GM12873 (cell line): ENCODE results near the gene SEL1L.

ENCODE experiments used
- TF ChIP-seq, protein P1 (sequence below): IDR thresholded peaks from 2 replicates; pipeline ENCODE4 v1.5.1; 2012; ENCODE audit warnings: low read depth, mild to moderate bottlenecking, moderate library complexity, low read length, control low read depth; ENCODE audit not compliant: insufficient read depth; ENCODE audit errors: missing control alignments

The SEL1L gene

DNA sequence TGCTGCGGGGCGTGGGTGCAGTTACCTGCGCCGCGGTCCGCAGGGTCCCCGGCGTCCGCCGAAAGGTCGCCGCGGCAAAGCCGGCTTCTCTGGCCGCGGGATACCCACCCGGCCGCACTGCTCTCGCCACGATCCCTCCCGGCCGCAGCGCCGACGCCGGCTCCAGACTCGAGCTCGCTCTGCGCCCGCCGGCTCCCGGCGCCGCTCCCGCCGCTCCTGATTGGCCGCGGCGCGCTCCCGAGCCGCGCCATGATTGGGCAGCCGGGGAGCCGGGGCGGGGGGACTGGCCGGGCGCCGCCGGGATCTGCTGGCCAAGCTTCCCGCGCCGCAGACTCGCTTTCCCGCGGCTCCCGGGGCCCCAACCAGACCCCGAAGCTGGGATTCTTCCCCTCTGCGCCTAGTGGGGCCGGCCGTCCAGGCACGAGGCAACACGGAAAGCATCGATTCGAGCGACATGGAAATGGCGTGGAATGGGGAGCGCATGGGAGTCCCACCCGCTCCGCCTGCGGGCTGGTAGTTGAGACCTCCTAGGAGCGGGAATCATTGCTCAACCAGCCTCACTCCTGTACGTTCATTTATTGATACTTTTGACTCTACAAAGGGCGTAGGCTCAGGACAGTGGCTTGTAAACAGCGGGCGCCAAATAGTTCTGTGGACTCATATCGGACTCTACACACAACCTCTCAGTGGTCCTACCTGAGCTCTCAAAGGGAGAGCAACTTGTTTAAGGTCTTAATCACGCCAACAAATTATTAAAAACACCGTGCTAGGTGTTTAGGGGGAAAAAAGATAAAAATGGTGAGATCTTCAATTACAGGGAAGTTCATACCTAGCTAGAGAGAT lies 97.1 kb downstream of the SEL1L start:
- TF ChIP-seq, protein P1, sequence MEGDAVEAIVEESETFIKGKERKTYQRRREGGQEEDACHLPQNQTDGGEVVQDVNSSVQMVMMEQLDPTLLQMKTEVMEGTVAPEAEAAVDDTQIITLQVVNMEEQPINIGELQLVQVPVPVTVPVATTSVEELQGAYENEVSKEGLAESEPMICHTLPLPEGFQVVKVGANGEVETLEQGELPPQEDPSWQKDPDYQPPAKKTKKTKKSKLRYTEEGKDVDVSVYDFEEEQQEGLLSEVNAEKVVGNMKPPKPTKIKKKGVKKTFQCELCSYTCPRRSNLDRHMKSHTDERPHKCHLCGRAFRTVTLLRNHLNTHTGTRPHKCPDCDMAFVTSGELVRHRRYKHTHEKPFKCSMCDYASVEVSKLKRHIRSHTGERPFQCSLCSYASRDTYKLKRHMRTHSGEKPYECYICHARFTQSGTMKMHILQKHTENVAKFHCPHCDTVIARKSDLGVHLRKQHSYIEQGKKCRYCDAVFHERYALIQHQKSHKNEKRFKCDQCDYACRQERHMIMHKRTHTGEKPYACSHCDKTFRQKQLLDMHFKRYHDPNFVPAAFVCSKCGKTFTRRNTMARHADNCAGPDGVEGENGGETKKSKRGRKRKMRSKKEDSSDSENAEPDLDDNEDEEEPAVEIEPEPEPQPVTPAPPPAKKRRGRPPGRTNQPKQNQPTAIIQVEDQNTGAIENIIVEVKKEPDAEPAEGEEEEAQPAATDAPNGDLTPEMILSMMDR, result no peak

GRCh38 chr14:81435391-81436295 lies 98.0 kb downstream of the SEL1L start:
- TF ChIP-seq, protein P1, result no peak

- TF ChIP-seq, protein P1, result no peak
Measured at GRCh38 chr14:81435048-81435390, 98.6 kb downstream of the SEL1L start.

- TF ChIP-seq, protein P1, result no peak
Measured at GRCh38 chr14:81434230-81434629, 99.4 kb downstream of the SEL1L start.

- TF ChIP-seq, protein P1, result no peak
Measured at GRCh38 chr14:81433378-81433777, 100.3 kb downstream of the SEL1L start.

DNA sequence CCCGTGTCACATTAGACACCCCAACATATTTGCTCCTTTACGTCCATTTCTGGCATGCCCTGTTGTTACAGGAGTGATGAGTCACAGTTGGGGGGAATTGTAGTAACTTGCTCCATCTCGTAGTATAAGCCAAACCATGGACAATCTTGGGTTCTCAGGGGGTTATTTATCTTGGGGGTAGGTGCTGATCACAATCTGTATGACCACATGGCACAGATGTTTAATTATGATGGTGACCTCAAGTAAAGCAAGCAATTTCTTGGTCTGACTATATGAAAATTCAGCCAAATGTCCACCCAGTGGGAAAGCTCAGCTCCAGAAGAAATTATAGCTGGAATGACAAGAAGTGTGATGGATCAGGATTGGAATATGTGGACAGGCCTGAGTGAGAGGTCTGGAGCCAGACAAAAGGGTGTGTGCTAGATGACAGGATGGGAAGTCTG lies 101.4 kb downstream of the SEL1L start:
- TF ChIP-seq, protein P1, result no peak

DNA sequence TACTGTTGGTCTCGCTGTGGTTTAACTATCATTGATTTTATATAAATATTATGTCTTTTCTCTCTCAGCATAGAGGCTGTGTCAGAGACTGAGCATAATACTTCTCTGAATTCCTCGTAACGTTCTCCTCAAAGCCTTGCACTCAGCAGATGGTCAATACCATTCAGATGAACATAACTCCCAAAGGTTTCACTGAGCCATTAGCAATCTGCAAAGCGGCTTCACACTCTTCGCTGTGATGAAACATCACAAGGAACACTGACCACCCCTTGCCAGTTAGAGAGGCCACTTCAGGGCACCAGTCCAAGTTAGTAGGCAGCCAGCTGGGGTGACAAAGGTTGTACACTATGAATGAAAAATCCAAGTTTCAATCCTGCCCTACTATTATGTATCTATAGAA lies 103.4 kb downstream of the SEL1L start:
- TF ChIP-seq, protein P1, result no peak
